ENCODE measurements around the gene ELP1.

Gene ELP1

GRCh38 chr9:108897324-108898096 is 36.4 kb downstream of the ELP1 start:
- TF ChIP-seq SCRT2 (tag by site-specific recombination; IDR thresholded peaks at IDR 0.05), result no peak
- POLR2A ChIA-PET, result interaction anchor here (0.5 kb wide), 1 partner anchor 77 kb away, joined by 3 read pairs; no protein-coding TSS in a partner anchor
- no peak overlapping the region for H3K4me3 ChIP-seq (ENCODE audit: low read depth, low read length)
- H3K9me3 ChIP-seq (ENCODE audit: control insufficient read depth, insufficient read depth, low read depth, low read length), result no peaks in the 10 kb centered on the region
- CTCF ChIA-PET, result interaction anchor here (0.8 kb wide), 1 partner anchor 1398 kb away, joined by 4 read pairs; no protein-coding TSS in a partner anchor
- no peaks in the 10 kb centered on the region for H3K4me1 ChIP-seq (ENCODE audit: control insufficient read depth, insufficient read depth, low read length)
- H3K27ac ChIP-seq (ENCODE audit: extremely low read depth, low read depth, low read length), result no peak overlapping the region
- H3K36me3 ChIP-seq (ENCODE audit: control insufficient read depth in 2 of 2, insufficient read depth in 1 of 2, low read length in 2 of 2), result peaks cover 23 to 98% of the 10 kb centered on the region in 2 experiments

- ChIA-PET CTCF (no interaction called here), POLR2A (no interaction called here)
- Histone ChIP-seq H3K36me3 (ENCODE audit: control insufficient read depth in 2 of 2, insufficient read depth in 1 of 2, low read length in 2 of 2) (peaks cover 16 to 98% of the 10 kb centered on the region in 2 experiments), H3K4me3 (ENCODE audit: low read depth, low read length) (no peak overlapping the region), H3K4me1 (ENCODE audit: control insufficient read depth, insufficient read depth, low read length) (no peaks in the 10 kb centered on the region), H3K9me3 (ENCODE audit: control insufficient read depth, insufficient read depth, low read depth, low read length) (no peaks in the 10 kb centered on the region), H3K27ac (ENCODE audit: extremely low read depth, low read depth, low read length) (no peak overlapping the region)
- TF ChIP-seq ZNF404 (tag by site-specific recombination; IDR thresholded peaks at IDR 0.05) (no peak), ZBTB17 (tag by site-specific recombination; IDR thresholded peaks at IDR 0.05) (no peak), ZNF140 (tag by site-specific recombination; IDR thresholded peaks at IDR 0.05) (no peak), ZBTB8A (tag by site-specific recombination; IDR thresholded peaks at IDR 0.05) (no peak), ZNF548 (tag by site-specific recombination; IDR thresholded peaks at IDR 0.05) (no peak), ZNF549 (tag by site-specific recombination; IDR thresholded peaks at IDR 0.05) (no peak), ZBTB21 (tag by site-specific recombination; IDR thresholded peaks at IDR 0.05) (no peak), ZNF521 (tag by site-specific recombination; IDR thresholded peaks at IDR 0.05) (no peak), ZNF366 (tag by site-specific recombination; conservative IDR thresholded peaks at IDR 0.05) (no peak), GLIS2 (tag by site-specific recombination; IDR thresholded peaks at IDR 0.05) (no peak)
- TF ChIP-seq, protein P1, sequence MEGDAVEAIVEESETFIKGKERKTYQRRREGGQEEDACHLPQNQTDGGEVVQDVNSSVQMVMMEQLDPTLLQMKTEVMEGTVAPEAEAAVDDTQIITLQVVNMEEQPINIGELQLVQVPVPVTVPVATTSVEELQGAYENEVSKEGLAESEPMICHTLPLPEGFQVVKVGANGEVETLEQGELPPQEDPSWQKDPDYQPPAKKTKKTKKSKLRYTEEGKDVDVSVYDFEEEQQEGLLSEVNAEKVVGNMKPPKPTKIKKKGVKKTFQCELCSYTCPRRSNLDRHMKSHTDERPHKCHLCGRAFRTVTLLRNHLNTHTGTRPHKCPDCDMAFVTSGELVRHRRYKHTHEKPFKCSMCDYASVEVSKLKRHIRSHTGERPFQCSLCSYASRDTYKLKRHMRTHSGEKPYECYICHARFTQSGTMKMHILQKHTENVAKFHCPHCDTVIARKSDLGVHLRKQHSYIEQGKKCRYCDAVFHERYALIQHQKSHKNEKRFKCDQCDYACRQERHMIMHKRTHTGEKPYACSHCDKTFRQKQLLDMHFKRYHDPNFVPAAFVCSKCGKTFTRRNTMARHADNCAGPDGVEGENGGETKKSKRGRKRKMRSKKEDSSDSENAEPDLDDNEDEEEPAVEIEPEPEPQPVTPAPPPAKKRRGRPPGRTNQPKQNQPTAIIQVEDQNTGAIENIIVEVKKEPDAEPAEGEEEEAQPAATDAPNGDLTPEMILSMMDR (tag by site-specific recombination; IDR thresholded peaks at IDR 0.05), result no peak
These were observed 39.5 kb downstream of the ELP1 start for GRCh38 chr9:108894225-108894997.

GRCh38 chr9:108889649-108890067 is 44.3 kb downstream of the ELP1 start:
- peaks cover 3 to 73% of the 10 kb centered on the region in 2 experiments; a peak in 2 of 3 replicates for H3K36me3 ChIP-seq (ENCODE audit: control insufficient read depth in 2 of 2, insufficient read depth in 1 of 2, low read length in 2 of 2)
- no peak overlapping the region for H3K4me3 ChIP-seq (ENCODE audit: low read depth, low read length)
- no peaks in the 10 kb centered on the region for H3K9me3 ChIP-seq (ENCODE audit: control insufficient read depth, insufficient read depth, low read depth, low read length)
- ChIA-PET POLR2A (no interaction called here), CTCF (interaction anchor here (0.6 to 1.2 kb wide), 3 partner anchors 456 to 992 kb away, joined by 3 to 6 read pairs (median 3); no protein-coding TSS in a partner anchor)
- TF ChIP-seq ZBTB1 (tag by site-specific recombination; IDR thresholded peaks at IDR 0.05) (no peak), KLF9 (tag by site-specific recombination; IDR thresholded peaks at IDR 0.05; ENCODE audit: low read depth) (no peak), ZNF24 (tag by site-specific recombination; IDR thresholded peaks at IDR 0.05) (no peak), ZBTB20 (tag by site-specific recombination; IDR thresholded peaks at IDR 0.05) (no peak), ZNF654 (tag by site-specific recombination; IDR thresholded peaks at IDR 0.05; ENCODE audit: low read depth) (peak; percentile 60)
- H3K27ac ChIP-seq (ENCODE audit: extremely low read depth, low read depth, low read length), result no peak overlapping the region
- 0 out of 2 replicates have a peak, but pooled peaks cover 2% of the 10 kb centered on the region for H3K4me1 ChIP-seq (ENCODE audit: control insufficient read depth, insufficient read depth, low read length)

Measured in HEK293 (cell line).